ENCODE data around the gene AP1G1.
"Not testable (repeated sequence)": the region's sequence is repeated elsewhere in the genome, so short reads cannot be mapped to it uniquely, and the experiment has no call there.

The AP1G1 gene

DNA sequence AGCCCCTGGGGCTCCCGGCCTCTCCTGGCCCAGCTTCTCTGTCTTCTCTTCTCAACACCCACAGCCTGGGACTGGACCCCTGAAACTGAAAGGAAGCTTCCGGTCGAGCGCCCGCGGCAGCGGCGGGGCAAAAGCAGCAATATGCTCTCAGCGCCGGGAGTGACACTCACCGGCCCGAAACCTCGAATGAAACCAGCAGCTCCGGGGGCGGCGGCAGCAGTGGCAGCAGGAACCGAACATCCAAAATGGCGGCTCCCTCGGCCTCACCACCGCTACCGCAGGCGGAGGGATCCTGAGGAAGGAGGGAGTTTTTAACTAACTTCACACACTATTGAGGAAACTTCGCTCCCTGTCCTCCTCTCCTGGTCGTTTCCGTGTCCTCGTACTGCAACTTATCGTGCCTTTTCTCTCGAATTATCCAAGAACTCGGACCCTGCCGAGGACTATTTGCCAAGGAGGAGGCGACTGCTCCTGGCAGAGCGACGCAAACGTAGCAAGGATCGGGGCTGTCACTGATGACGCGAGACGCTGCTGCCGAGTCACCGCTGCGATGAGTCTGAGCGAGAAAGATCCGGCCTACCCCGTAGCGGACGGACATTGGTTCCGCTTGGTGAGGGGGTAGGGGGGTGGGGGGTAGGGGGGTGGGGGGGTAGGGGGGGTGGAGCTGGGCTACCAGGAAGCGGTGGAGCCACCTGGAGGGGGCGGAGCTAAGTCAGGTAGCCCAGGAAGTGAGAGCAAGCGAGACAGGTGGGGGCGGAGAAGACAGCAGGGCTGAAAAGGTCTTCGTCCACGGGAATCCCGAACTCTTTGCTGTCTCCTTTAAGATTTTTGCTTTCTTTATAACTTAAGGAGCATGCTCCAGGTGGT is at the start of gene AP1G1:
Gene AP1G1, minus strand, starts transcription at position 242 of the 867 bp plus-strand sequence. CDS start 19,355 bp downstream, outside the sequence.
- peak; percentile 78 for DNase-seq

DNA sequence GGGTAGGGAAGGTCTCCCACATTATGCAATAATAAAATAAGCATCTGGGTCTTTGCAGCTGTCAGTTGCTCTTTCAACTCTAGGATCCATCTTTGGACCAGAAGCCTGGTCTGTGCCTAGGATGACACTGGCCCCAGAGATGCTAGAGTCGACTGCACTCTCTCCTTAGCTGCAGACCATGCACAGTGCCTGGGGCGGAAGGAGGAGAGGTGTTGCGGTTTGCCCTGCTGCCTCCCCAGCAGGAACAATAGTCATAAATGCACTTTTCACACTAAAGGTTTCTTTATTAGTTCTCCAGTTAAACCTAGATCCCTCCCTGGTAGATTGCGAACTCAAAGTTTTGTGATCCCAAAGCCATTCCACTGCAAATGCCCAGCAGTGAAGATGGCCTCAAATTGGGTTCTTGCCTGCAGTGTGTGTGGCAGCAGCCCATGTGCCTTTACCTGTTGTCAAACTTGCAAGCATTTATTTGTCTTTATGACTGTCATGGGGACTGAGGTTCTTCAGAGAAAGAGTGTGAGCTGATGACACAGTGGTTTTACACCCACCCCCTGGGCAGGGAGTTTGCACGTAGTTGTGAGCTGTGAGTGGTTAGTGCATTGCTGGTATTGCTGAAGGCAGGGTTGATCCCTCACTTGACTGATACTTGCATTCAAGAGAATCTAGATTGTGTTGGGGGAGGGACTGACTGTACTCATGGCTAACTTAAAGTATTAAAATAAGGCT is 47.5 kb upstream of the AP1G1 start:
- no peak for DNase-seq

DNA sequence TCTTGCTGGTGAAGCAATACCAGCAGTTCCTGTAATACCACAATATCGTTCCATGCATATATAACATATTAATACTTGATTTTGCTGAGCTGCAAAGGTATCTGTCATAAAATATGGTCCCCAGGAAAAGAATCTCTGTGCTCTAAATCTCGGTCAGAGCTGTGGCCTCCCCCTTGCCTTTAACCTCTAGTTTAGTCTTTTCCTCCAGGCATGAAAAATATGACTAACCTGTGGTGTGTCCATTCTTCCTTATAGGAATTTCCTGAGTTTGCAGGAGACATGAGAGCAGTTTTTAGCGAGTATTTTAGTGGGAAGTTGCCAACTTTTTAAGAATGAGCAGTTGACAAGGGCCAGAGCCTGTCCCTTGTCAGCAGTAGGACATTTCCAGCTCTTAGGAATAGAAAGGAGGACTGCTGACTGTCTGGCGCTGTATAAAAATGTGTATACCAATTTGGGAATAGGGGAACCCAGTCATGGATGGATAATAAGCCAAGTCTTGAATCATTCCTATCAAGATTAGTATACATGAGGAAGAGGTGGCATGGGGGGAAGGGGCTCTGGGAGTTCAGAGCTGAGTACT is 45.8 kb upstream of the AP1G1 start:
- DNase-seq = no peak

DNA sequence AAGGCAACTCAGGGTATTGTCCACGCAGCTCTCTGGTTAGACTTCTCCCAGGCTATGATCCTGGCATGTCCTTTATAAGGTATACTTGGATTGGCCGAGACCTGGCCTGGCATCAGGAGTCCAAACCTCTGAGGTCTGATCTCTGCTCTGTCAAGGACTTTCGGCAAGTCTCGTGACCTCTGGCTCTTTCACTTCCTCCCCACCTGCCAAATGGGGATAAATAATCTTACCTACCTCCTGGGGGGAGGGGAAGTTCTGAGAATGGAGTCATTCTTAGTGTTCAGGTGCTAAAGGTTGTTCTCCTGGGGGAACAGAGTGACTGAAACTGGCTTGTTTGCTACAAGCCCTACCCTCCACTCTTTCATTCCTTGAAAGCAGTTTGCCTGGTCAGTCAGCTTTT is 44.8 kb upstream of the AP1G1 start:
- DNase-seq = no peak

DNA sequence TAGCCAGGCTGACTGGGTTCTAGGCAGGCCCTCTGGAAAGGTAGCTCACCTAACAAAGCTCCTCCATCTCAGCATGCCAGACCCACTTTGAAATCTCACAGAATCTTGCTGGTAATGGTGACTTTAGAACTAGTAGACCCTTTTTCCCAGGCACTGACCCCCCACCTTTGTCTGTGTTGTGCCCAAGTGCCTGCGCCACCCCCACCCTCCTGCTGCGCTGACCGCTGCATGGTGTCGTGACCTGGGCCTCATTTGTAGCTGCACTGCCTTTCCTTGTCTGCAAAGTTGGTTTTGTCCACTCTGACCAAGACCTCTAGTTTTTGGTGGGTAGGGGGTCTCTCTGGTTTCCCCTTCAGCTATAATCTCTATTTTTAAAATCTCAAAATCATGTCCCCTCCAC is 43.9 kb upstream of the AP1G1 start:
- no peak for DNase-seq

DNA sequence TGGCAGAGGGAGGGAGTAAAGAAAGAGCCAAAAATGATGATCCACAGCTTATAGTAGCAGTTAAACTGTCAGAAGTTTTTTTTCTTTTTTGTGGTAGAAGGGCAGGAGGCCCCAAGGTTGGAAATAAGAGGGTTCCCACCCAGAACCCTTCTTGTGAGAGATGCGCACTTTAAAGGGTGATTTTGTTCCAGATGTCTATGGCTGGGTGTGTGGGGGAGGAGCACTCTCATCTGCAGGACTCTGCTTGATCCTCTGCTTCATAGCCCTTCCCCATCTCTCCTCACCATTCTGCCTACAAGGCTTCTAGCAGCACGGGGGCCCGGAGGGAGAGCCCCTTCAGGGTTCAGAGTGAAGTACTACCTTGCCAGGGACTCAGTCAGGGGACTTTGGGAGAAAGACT is 43.5 kb upstream of the AP1G1 start:
- no peak for DNase-seq

DNA sequence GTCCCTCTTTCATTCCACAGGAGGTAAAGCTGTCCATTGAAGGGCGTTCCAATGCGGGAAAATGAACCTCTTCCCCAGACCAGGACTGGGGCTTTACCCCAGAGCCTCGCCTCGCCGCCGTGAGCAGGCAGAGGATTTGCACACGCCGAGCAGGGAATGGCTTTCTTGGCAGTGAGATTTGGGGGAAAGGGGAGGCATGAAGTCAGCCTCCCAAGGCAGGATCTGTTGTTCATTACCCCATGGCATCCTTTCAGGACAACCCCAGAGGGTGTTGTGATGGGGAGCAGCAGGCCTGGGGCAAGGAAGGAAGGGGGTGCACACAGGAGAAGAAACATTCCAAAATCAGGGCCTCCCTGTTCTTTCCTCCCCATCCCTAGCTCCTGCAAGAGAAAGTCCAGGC is 43.1 kb upstream of the AP1G1 start:
- no peak for DNase-seq

DNA sequence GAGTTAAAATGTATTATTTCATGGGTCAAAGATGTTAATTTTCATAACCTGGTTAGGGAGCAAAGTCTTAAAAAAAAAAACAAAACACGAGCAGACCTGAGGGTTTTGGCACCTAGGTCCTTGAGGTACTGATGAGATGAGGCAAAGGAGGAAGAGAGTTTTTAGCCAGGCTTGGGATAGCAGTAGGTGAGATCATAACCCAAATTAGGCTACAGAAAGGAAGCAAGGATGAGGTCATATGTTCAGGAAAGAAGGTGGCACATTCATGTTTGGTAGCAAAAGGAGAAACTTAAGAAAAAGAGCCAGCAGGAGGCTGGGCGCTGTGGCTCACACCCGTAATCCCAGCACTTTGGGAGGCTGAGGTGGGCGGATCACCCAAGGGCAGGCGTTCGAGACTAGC is 40.0 kb upstream of the AP1G1 start:
- no peak for DNase-seq

DNA sequence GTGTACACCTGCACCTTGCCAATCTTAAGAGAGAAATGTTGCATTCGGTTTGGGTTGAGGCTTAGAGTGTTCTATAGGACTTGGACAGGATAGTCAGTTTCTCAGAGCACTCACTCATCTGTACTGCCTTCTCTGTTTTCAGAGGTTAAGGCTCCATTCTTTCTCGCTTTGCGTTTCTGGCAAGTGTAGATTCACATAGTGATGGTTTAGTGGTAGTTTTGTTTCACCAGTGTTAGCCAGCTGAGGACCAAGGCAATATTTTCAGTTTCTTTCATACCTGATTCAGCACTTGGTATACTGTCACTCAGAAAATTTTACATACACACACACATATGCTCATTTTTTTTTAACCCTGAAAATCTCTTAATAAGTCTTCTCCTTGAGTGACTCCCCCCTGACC is 38.5 kb upstream of the AP1G1 start:
- DNase-seq = no peak

DNA sequence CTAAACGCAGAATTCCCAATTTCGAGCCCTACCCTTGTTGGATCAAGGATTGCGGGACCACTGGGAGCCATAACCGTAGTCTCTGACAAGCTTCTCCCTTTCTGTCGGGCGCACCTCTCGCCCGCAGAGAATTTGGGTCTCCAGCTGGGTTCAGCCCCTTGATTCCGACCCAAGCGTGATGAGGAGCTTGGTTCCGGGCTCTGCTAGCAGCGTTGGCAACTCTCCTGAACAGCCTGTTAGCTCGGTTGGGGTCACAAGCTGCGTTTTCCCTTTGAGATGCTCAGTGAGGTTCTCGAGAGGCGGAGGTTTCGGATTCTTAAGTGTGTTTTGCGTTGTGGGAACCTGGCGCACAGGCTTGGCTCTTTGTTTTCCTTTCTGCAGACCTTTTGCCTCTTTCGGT is 37.8 kb upstream of the AP1G1 start:
- DNase-seq = no peak

DNA sequence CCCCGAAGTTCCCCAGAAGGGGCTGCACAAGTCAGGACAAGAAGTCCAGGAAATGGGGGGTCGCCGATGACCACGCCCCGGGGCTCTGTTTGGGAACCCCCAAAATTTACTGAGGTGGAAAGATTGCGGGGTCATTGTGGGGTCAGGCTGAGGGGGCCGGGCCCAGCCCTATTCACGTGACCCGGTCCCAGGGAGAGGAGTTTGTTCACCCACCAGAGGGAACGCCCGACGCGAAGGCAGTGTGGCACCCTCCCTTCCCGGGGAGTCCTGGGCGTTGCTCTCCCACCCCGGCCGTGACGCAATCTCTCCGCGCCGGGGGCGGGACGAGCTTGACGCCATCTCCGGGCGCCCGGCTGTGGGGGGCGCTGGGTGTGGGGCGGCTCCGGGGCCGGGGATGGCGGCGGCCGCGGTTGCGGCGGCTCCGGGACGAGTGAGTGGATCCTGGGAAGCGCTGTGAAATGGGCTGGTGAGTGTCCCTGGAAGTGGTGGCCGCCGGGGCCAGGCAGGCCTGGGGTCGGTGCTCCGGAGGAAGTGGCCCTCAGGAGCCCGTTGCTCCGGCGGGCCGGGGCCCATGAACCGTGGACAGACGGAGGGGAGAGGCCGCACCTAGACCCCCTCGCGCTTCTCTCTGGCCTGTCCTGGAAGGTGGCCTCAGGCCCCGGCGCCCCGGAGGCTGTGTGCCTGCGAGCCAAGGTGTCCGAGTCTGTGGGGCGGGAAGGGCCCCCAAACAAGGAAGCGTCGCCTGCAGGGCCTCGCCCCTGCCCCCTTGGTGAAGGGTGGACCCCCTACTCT is 37.2 kb upstream of the AP1G1 start, which contains the start of gene ATXN1L:
Gene ATXN1L, plus strand, starts transcription at position 338 of the 792 bp plus-strand sequence. CDS start 3,765 bp downstream, outside the sequence.
- peak; percentile 59 for DNase-seq

DNA sequence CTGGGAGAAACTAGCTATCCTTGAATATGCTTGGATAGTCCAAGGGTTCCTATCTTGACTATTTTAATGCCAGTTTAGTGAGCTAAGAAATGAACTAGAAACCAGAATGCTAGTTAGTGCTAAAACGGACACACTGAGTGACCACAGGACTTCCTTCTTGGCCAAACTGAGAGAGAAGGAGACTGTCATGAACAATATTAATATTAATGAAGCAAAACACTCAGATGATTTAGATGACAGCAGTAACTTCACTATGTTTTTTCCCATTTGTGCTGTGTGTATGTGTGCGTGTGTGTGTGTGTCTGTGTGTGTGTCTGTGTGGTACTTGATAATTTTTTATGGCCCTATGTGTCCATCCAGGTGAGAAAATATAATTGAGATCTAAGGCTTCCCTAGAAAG is 34.9 kb upstream of the AP1G1 start:
- DNase-seq = no peak

DNA sequence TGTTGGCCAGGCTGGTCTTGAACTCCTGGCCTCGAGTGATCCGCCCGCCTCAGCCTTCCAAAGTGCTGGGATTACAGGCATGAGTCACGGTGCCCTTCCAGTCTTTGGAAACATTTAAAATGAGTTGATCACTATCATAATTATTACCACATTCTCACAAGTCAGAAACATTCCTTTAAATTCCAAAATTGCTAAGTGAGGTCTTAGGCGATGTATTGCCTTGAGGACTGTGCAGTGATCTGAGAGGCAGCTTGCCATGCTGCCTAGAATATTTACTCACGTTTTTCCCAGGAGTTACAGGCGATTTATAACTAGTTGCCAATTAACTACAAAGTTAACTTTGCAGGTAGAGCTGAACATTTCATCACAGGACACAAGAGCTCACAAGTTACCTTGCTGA is 31.4 kb upstream of the AP1G1 start:
- no peak for DNase-seq

DNA sequence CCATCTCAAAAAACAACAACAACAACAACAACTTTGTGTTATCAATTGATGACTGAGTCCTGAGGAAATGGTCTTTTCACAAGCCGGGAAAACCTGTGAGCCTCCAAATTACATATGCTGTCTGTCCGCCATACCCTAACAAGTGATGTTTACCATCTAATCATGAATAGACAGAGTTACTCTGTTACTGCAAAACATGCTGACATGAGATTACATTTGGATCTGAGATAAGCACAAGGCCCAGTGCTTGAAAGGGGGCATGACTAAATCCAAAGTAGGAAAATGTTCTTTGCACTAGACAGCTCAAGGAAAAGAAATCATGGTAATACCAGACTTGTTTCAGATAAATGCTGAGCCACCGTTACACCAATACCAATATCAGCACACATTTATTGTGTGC is 28.5 kb upstream of the AP1G1 start:
- no peak for DNase-seq

DNA sequence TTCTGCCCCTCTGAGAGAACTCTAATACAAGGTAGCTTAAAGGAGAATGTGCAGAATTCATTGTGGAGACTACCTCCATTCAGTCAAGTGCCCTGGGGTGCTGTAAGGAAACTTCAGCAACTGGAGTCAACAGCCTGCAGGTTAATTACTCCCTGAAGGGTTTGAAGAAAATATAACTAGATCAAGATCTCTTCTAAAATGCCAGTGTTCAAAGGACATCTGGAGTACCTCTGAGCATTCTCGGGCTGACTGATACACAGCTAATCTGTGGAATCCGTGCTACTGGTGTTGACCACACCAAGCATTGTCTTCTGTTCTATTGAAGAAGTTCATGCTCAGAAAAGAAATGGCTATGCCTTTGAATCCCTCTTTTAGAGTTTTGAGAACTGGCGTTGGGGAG is 25.7 kb upstream of the AP1G1 start:
- DNase-seq = no peak

DNA sequence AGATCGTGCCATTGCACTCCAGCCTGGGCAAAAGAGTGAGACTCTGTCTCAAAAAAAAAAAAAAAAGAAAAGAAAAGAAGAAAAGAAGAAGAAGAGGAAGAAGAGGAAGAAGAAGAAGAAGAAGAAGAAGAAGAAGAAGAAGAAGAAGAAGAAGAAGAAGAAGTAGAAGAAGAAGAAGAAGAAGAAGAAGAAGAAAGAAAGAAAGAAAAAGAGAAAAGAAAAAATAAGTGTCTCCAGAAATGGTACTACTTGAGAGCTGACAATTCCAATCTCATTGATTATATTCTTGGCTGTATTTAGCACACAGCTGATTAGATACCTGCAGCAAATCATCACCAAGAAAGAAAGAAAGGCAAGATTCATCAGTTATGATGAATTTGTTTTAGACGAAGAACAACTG is 23.5 kb upstream of the AP1G1 start:
- not testable (repeated sequence) for DNase-seq

DNA sequence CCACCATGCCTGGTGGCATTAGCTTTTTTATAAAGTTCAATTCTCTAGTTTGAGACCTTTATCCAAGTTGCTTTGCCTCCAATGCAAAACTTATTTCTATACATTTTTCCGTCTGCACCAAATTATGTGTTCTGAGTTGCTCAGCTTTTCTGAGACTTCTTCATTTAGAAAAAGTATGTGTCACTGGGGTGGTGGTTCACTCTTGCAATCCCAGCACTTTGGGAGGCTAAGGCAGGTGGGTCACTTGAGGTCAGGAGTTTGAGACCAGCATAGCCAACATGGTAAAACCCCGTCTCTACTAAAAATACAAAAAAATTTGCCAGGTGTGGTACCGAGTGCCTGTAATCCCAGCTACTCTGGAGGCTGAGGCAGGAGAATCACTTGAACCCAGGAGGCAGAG is 23.1 kb upstream of the AP1G1 start:
- DNase-seq = not testable (repeated sequence)

DNA sequence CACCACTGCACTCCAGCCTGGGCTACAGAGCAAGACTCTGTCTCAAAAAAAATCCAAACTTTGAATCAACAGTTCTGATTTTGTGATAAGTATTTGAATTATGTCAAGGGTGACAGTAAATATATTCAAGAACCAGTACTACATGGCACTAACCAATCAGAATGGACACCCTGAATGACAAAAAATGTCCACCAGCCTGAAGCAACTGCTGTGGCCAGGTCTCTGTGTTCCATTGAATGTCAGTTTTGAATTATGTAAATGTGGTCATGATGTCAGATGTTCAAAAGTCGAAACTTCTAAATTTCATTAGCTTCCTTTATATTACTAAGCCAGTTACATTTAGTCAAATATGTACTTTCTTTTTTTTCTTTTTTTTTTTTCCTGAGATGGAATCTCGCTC is 21.7 kb upstream of the AP1G1 start:
- no peak for DNase-seq

DNA sequence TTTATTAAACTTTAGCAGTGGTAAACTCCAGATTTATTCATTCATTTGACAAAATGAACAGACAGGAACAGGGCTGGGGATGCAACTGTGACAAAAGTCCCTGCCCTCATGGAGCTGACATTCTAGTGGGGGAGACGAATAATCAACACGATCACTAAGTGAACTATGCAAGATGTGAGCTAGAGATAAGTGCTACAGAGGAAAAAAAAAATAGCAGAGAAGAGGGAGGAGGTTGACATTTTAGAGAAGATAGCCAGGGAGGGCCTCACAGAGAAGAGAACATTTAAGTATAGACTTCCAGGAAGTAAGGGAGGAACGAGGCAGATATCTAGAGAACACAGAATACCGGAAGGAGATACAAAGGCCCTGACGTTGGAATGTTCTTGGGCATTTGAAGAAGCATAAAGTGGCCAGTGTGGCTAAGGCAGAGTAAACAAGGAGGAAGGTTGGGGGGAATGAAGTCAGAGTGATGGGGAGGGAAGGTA is 17.9 kb upstream of the AP1G1 start:
- DNase-seq = no peak

DNA sequence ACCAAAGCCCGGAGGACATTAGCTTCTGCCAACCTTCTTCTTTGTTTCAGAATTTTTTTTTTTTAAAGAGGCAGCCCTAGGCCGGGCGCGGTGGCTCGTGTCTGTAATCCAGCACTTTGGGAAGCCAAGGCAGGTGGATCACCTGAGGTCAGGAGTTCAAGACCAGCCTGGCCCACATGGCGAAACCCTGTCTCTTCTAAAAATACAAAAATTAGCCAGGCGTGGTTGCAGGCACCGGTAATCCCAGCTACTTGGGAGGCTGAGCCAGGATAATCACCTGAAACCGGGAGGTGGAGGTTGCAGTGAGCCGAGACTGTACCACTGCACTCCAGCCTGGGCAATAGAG is 8.5 kb upstream of the AP1G1 start:
- DNase-seq = not testable (repeated sequence)

DNA sequence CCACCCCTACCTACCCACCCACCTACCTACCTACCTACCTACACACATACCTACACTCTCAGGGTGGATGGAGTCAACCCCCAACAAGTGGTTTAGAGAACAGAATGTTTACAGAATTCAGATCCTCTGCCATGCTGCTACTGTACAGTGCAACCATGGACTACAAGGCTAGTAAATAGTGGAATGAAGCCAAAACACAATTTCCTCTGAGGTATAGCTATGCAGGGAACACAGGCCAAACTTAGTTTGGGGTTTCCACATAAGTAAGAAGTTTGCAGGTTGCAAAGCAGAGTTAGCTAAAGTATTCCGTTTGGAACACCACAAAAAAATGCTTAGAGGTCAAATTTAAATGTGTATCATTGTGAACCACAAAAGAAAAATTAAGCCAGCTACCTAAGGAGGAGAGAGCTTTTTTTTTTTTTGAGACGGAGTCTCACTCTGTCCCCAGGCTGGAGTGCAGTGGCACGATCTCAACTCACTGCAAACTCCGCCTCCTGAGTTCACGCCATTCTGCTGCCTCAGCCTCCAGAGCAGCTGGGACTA is 2.7 kb upstream of the AP1G1 start:
- no peak for DNase-seq

DNA sequence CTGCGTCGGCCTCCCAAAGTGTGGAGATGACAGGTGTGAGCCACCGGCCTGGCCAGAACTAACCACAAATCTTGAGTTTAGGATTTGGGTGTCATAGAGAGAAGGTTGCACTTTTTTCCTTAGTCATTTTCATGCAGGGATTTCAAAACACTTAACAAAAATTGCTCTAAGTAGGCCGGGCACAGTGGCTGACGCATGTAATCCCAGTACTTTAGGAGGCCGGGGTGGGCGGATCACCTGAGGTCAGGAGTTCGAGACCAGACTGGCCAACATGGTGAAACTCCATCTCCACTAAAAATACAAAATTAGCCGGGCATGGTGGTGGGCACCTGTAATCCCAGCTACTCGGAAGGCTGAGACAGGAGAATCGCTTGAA is 1.5 kb upstream of the AP1G1 start:
- not testable (repeated sequence) for DNase-seq
